ACC112 (cell line): ENCODE data around the gene SBNO2.

ENCODE experiments used
- H2AFZ ChIP-seq: fragments of 200-600 bp; sonication (generic); one replicate; pipeline ENCODE4 v1.6.0; 2017; ENCODE audit warnings: antibody characterized with exemption, low read length; ENCODE audit not compliant: unreplicated experiment
- H3K27ac ChIP-seq: fragments of 200-600 bp; sonication (generic); 2 replicates; pipeline ENCODE4 v1.5.1; 2014; ENCODE audit warnings: low read depth, mild to moderate bottlenecking, antibody characterized with exemption, low read length, moderate library complexity
- H3K27me3 ChIP-seq: fragments of 200-600 bp; sonication (generic); 2 replicates; pipeline ENCODE4 v1.6.1; 2014; ENCODE audit warnings: mild to moderate bottlenecking, antibody characterized with exemption, low read length, moderate library complexity, mixed read lengths; ENCODE audit not compliant: insufficient read depth
- H3K36me3 ChIP-seq: fragments of 200-600 bp; sonication (generic); 2 replicates; pipeline ENCODE4 v1.6.1; 2016; ENCODE audit warnings: mild to moderate bottlenecking, antibody characterized with exemption, low read length, moderate library complexity, mixed read lengths; ENCODE audit not compliant: insufficient read depth
- H3K4me1 ChIP-seq: fragments of 200-600 bp; sonication (generic); one replicate; pipeline ENCODE4 v1.6.1; 2016; ENCODE audit warnings: low read length, mixed read lengths; ENCODE audit not compliant: insufficient read depth, unreplicated experiment, control insufficient read depth
- H3K4me3 ChIP-seq: fragments of 200-600 bp; sonication (generic); 2 replicates; pipeline ENCODE4 v1.5.1; 2014; ENCODE audit warnings: mild to moderate bottlenecking, low read depth, low read length
- H3K79me2 ChIP-seq: fragments of 200-600 bp; sonication (generic); one replicate; pipeline ENCODE4 v1.6.0; 2016; ENCODE audit warnings: low read length; ENCODE audit not compliant: control insufficient read depth, unreplicated experiment, insufficient read depth

The SBNO2 gene

GRCh38 chr19:1157931-1158884 lies 15.9 kb downstream of the SBNO2 start:
- H3K79me2 ChIP-seq: peaks cover 58% of the 10 kb centered on the region
- no peak overlapping the region for H3K27ac ChIP-seq
- H3K36me3 ChIP-seq: no peaks in the 10 kb centered on the region
- H3K4me3 ChIP-seq: no peak overlapping the region
- H2AFZ ChIP-seq: no peak overlapping the region
- H3K4me1 ChIP-seq: peaks cover 22% of the 10 kb centered on the region
- no peaks in the 10 kb centered on the region for H3K27me3 ChIP-seq

GRCh38 chr19:1156830-1157615 lies 17.0 kb downstream of the SBNO2 start:
- H3K27ac ChIP-seq: no peak overlapping the region

DNA sequence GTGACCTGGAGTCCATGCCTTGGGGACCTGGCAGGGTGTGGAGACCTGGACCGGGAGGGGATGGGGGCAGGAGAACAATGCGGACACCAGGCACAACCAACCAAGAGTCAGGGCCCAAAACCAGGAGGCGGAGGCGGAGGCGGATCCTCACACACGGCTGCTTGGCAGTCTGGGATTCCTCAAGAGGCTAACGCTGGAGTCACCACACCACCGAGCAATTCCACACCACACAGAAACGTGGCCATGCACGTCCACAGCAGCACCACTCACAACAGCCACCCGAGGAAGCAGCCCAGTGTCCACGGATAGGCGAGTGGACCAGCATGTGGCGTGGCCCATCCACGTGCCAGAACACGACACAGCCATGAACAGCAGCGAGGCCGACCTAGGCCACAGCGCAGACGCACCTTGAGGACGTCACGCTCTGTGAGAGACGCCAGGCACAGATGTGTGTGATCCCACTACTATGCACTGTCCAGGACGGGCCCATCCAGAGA lies 17.7 kb downstream of the SBNO2 start:
- Histone ChIP-seq H3K4me1 (peaks cover 20% of the 10 kb centered on the region), H2AFZ (no peak overlapping the region), H3K4me3 (no peak overlapping the region), H3K36me3 (peaks cover 7% of the 10 kb centered on the region; the same call in 1 of the 2 replicates), H3K27me3 (no peaks in the 10 kb centered on the region), H3K79me2 (peaks cover 59% of the 10 kb centered on the region), H3K27ac (peak overlapping the region; percentile 90; the same call in 1 of the 2 replicates)

More at GRCh38 chr19:1156830-1157615, 17.0 kb downstream of the SBNO2 start:
- Histone ChIP-seq H2AFZ (no peak overlapping the region), H3K4me1 (peaks cover 22% of the 10 kb centered on the region), H3K27me3 (no peaks in the 10 kb centered on the region), H3K4me3 (no peak overlapping the region), H3K36me3 (peaks cover 4% of the 10 kb centered on the region; the same call in 1 of the 2 replicates), H3K79me2 (peaks cover 56% of the 10 kb centered on the region)

DNA sequence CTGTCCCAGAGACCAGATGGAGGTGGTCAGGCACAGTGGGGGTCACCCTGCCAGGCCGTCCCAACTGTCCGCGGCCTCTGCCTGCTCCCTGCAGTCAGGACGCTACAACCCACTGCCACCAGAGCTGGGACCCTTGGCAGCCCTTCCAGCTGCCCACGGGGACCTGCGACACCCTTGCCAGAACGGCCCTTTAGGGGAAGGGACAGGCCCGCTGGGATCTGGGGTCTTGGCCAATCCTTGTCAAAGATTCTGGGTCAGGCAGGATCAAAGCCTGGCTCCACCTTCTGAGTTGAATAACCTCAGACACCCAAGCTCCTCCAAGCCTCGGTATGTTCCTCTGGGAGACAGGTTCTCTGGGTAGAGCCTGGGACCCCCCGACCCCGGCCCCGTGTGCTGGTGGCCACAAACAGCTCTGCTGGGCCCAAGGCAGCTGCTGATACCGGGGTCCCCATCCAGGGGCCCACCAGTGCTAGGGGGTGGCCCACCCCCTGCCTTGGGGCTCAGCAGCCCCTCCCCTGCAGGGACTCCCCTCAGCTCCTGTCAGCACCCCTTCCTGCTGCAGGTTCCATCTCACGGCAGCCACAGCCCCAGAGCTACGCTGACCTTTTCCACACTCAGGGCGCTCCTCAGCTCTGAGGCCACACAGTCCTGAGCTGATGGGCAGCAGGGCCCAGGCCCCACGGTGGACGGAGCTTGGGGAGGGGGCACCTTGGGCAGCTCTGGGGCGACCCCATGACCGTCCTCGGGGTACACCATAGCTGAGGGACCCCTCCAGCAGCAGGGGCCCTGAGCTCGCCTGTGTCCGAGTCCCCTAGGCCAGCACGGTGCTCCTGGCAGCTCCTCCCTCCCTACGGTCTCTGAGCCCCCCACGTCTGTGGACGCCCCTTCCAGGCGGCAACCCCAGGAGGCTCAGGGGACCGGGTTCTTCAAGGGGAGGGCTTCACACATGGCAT lies 18.4 kb downstream of the SBNO2 start:
- no peak overlapping the region for H2AFZ ChIP-seq
- peaks cover 7% of the 10 kb centered on the region; the same call in 1 of the 2 replicates for H3K36me3 ChIP-seq
- H3K4me1 ChIP-seq: peaks cover 20% of the 10 kb centered on the region
- H3K79me2 ChIP-seq: peaks cover 63% of the 10 kb centered on the region
- peak overlapping the region; percentile 90 for H3K27ac ChIP-seq
- H3K4me3 ChIP-seq: peak overlapping the region; percentile 71
- no peaks in the 10 kb centered on the region for H3K27me3 ChIP-seq

DNA sequence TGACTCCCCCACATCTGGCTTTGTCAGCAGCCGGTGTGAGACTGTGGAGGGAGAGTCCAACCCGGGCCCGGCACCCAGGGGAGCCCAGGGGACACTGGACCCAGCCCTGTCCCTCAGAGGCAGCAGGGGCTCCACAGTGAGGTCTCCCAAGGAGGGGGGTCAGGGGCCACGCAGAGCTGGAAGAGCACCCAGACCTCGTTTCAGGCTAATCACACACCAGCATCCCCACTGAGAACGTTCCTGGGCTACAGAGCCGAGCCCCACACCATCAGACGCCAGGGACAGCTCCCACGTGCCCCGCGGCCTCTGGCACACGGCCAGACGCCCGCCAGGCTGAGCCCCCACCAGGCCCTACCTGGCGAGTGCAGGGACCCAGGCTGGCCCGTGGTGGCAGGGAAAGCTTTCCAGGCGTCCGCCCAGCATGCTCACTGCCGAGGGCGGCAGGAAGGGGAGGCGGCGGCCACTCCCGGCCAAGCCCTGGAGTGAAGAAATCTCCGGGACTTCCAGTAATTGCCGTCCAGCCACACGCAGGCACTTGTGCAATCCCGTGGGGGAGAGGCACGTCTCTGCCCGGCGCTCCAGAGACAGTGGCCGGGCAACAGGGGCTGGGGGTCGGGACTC lies 19.2 kb downstream of the SBNO2 start:
- Histone ChIP-seq H3K4me1 (peaks cover 20% of the 10 kb centered on the region), H2AFZ (no peak overlapping the region), H3K27me3 (no peaks in the 10 kb centered on the region), H3K36me3 (peaks cover 7% of the 10 kb centered on the region; the same call in 1 of the 2 replicates), H3K27ac (peak overlapping the region; percentile 90), H3K79me2 (peaks cover 61% of the 10 kb centered on the region), H3K4me3 (peak overlapping the region; percentile 71)

- peaks cover 60% of the 10 kb centered on the region for H3K79me2 ChIP-seq
- no peak overlapping the region for H2AFZ ChIP-seq
- peak overlapping the region; percentile 90 for H3K27ac ChIP-seq
- peaks cover 20% of the 10 kb centered on the region for H3K4me1 ChIP-seq
- H3K36me3 ChIP-seq: peaks cover 7% of the 10 kb centered on the region; the same call in 1 of the 2 replicates
- peak overlapping the region; percentile 71 for H3K4me3 ChIP-seq
- H3K27me3 ChIP-seq: no peaks in the 10 kb centered on the region
Measured at GRCh38 chr19:1153891-1154730, 20.0 kb downstream of the SBNO2 start.

DNA sequence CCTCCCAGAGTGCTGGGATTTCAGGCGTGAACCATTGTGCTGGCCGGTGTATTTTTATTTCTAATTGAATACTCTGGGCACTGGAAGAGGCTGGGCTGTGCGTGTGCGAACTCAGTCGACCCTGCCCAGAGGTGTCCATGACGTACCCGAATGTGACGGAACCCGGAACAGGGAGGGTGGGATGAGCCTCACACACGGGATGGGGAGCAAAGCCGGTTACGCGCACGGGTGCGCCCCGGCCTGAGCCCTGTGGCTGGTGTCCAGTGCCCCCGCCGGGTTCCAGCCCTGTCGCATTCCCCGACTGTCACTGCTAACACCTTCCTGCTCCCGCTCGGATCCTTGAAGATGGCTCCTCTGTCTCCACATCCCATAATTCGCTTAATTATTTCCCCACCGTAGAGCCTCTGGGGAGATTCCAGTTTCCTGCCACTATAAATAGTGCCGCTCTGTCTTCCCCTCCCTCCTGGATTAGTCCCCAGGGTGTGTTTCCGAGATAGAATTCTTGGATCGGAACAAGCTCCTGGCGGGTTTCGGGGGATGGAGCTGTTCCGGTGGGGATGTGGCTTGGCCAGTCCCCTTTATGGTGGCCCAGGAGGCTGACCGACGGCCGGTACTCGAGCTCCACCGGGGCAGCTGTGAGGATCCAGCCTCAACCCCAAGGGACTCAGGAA lies 22.0 kb downstream of the SBNO2 start:
- Histone ChIP-seq H3K79me2 (peaks cover 48% of the 10 kb centered on the region), H3K36me3 (peaks cover 7% of the 10 kb centered on the region; the same call in 1 of the 2 replicates), H2AFZ (no peak overlapping the region), H3K4me1 (peaks cover 20% of the 10 kb centered on the region), H3K4me3 (no peak overlapping the region), H3K27me3 (no peaks in the 10 kb centered on the region), H3K27ac (no peak overlapping the region)

DNA sequence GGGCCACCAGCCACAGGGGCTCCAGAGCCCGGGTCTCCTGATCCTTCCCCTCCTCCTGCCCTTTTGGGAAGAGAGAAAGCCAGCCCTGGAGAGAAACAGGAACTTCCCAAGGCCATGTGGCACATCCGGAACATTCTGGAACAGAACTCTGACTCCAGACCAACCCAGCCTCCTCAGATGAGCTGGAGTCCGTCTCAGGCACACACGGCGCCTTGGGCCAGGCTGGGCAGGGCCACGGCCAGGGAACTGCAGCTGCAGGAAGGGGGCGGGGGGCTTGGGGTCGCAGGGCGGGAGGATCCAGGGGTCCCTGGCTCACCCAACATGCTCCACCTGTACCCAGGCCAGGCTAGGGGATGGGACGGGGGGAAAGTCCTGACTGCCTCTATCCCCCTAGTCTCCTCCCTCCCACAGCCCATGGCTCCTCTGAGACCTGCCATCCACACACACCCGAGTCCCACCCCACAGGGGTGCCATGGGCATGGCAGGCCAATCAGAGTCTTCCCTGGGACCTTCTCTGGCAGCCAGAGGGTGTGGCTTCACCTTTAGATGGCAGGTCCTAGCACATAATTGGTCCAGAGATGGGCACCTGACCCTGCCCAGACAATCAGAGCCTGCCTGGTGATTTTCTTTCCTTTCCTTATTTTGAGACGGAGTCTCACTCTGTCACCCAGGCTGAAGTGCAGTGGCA lies 22.9 kb downstream of the SBNO2 start:
- Histone ChIP-seq H3K27me3 (no peaks in the 10 kb centered on the region), H3K4me1 (peaks cover 18% of the 10 kb centered on the region), H3K79me2 (peaks cover 41% of the 10 kb centered on the region), H3K27ac (no peak overlapping the region), H2AFZ (no peak overlapping the region), H3K36me3 (peaks cover 7% of the 10 kb centered on the region; the same call in 1 of the 2 replicates), H3K4me3 (no peak overlapping the region)
